Neuronal stem cell (in vitro differentiated cells): ENCODE results near the gene GSTT4.
"Not testable (repeated sequence)": the region's sequence is repeated elsewhere in the genome, so short reads cannot be mapped to it uniquely, and the experiment has no call there.

ENCODE experiments used
- DNase-seq: peaks from one replicate; pipeline ENCODE4 v3.0.0-alpha.2; 2013; ENCODE audit warnings: low spot score
- H2AFZ ChIP-seq: one replicate; pipeline ENCODE4 v1.6.1; 2013; ENCODE audit warnings: mild to moderate bottlenecking, low read length, inconsistent platforms
- H2AK5ac ChIP-seq: 2 replicates; pipeline ENCODE4 v1.6.1; 2013; ENCODE audit warnings: low read depth, mild to moderate bottlenecking, inconsistent platforms, low read length, moderate library complexity, mixed read lengths
- H2BK120ac ChIP-seq: 2 replicates; pipeline ENCODE4 v1.6.1; 2013; ENCODE audit warnings: low read depth, mild to moderate bottlenecking, inconsistent platforms, low read length, moderate library complexity, mixed read lengths
- H2BK12ac ChIP-seq: one replicate; pipeline ENCODE4 v1.6.1; 2013; ENCODE audit warnings: low read length, inconsistent platforms
- H2BK15ac ChIP-seq: 2 replicates; pipeline ENCODE4 v1.6.1; 2013; ENCODE audit warnings: mild to moderate bottlenecking, low read length, inconsistent platforms, mixed read lengths
- H2BK5ac ChIP-seq: one replicate; pipeline ENCODE4 v1.6.1; 2013; ENCODE audit warnings: inconsistent platforms, mild to moderate bottlenecking, low read length, moderate library complexity
- H3K14ac ChIP-seq: one replicate; pipeline ENCODE4 v1.6.1; 2013; ENCODE audit warnings: low read length, inconsistent platforms
- H3K18ac ChIP-seq: 2 replicates; pipeline ENCODE4 v1.6.1; 2013; ENCODE audit warnings: low read length, inconsistent platforms
- H3K23ac ChIP-seq: 2 replicates; pipeline ENCODE4 v1.6.1; 2013; ENCODE audit warnings: low read depth, mild to moderate bottlenecking, mixed read lengths, low read length, inconsistent platforms; ENCODE audit not compliant: poor library complexity
- H3K27ac ChIP-seq: replicated peaks from 3 replicates; pipeline ENCODE4 v1.5.1; 2013; ENCODE audit warnings: low read length, inconsistent platforms
- H3K27me3 ChIP-seq, 3 experiments: 2 replicates each; pipeline ENCODE4 v1.6.1; 2013; ENCODE audit warnings: low read length in 3 of 3, mild to moderate bottlenecking in 2 of 3, inconsistent platforms in 1 of 3, low read depth in 1 of 3, mixed read lengths in 1 of 3, moderate library complexity in 1 of 3; ENCODE audit not compliant: control insufficient read depth in 3 of 3, insufficient read depth in 3 of 3
- H3K36me3 ChIP-seq, 2 donors: replicated peaks in 1 of 2; 2 replicates each; pipeline ENCODE4 v1.6.1; 2013; ENCODE audit warnings: low read length in 2 of 2; ENCODE audit not compliant: control insufficient read depth in 2 of 2, insufficient read depth in 2 of 2
- H3K4ac ChIP-seq: 2 replicates; pipeline ENCODE4 v1.6.1; 2013; ENCODE audit warnings: inconsistent platforms, mild to moderate bottlenecking, low read length, moderate library complexity
- H3K4me1 ChIP-seq, 2 donors: 1 replicate in 1 of 2; 2 replicates in 1 of 2; pipeline ENCODE4 v1.6.1; 2013; ENCODE audit warnings: low read length in 2 of 2, low read depth in 1 of 2; ENCODE audit not compliant: control insufficient read depth in 2 of 2, insufficient read depth in 1 of 2
- H3K4me2 ChIP-seq: one replicate; pipeline ENCODE4 v1.6.1; 2013; ENCODE audit warnings: mild to moderate bottlenecking, low read length, inconsistent platforms; ENCODE audit not compliant: insufficient read depth, poor library complexity, severe bottlenecking
- H3K4me3 ChIP-seq, 2 donors: 2 replicates each; pipeline ENCODE4 v1.5.1; 2013; ENCODE audit warnings: low read length in 2 of 2, mild to moderate bottlenecking in 2 of 2, inconsistent platforms in 1 of 2, moderate library complexity in 1 of 2
- H3K79me1 ChIP-seq: one replicate; pipeline ENCODE4 v1.6.1; 2013; ENCODE audit warnings: low read depth, mild to moderate bottlenecking, inconsistent platforms, low read length, moderate library complexity
- H3K9ac ChIP-seq: one replicate; pipeline ENCODE4 v1.6.1; 2013; ENCODE audit warnings: mild to moderate bottlenecking, low read depth, low read length, inconsistent platforms; ENCODE audit not compliant: poor library complexity
- H3K9me3 ChIP-seq, 2 donors: replicated peaks in 1 of 2; 2 replicates each; pipeline versions ENCODE3 to v1.6.1; 2013; ENCODE audit warnings: low read length in 2 of 2, mild to moderate bottlenecking in 2 of 2, inconsistent platforms in 1 of 2, low read depth in 1 of 2, mixed read lengths in 1 of 2, moderate library complexity in 1 of 2; ENCODE audit not compliant: control insufficient read depth in 2 of 2, insufficient read depth in 1 of 2
- H4K8ac ChIP-seq: one replicate; pipeline ENCODE4 v1.6.1; 2013; ENCODE audit warnings: low read depth, mild to moderate bottlenecking, inconsistent platforms, low read length, moderate library complexity
- H4K91ac ChIP-seq: one replicate; pipeline ENCODE4 v1.6.1; 2013; ENCODE audit warnings: low read length, low read depth, mild to moderate bottlenecking, inconsistent platforms; ENCODE audit not compliant: poor library complexity
- WGBS, 2 donors: extraction: QIAGEN DNeasy Blood & Tissue Kit; methylation state at CpG; one replicate each; pipeline ENCODE4 v1.1.7; 2013; ENCODE audit warnings: missing lambda C conversion rate in 2 of 2, mixed read lengths in 1 of 2; ENCODE audit not compliant: insufficient read length in 2 of 2, insufficient replicate concordance in 1 of 2; ENCODE audit errors: extremely low coverage in 2 of 2; 5-methylcytosine and 5-hydroxymethylcytosine counted together

GSTT4 gene

GRCh38 chr22:23971927-23972326, 33.3 kb downstream of the GSTT4 start:
- H3K4me2 ChIP-seq, H2AK5ac ChIP-seq, H3K9ac ChIP-seq, H3K4ac ChIP-seq, H4K91ac ChIP-seq, H3K79me1 ChIP-seq, H3K18ac ChIP-seq, H2BK120ac ChIP-seq, H2BK12ac ChIP-seq, DNase-seq, H3K9me3 ChIP-seq, H3K4me1 ChIP-seq, H2BK15ac ChIP-seq, H2BK5ac ChIP-seq, H3K27me3 ChIP-seq, H3K27ac ChIP-seq, H3K14ac ChIP-seq, H2AFZ ChIP-seq, H4K8ac ChIP-seq: not testable (repeated sequence)
- WGBS, 2 donors = no CpG with 5 or more reads among the region's 3 CpGs
- Histone ChIP-seq H3K4me3 (peak overlapping the region in 1 of 2 donors; percentile 55), H3K23ac (peak overlapping the region; percentile 23), H3K36me3 (peaks cover 21 to 30% of the 10 kb centered on the region in 2 donors)

- Histone ChIP-seq H3K79me1 (peaks cover 8% of the 10 kb centered on the region), H3K27ac (no peak overlapping the region), H3K4me3 (no peak overlapping the region), H4K91ac (no peak overlapping the region), H3K9me3 (peaks cover 3 to 4% of the 10 kb centered on the region in 2 donors), H4K8ac (no peak overlapping the region), H3K18ac (no peak overlapping the region), H3K4me2 (no peak overlapping the region), H3K27me3 (no peaks in the 10 kb centered on the region), H3K36me3 (peaks cover 21 to 30% of the 10 kb centered on the region in 2 donors), H3K23ac (no peak overlapping the region), H3K9ac (no peak overlapping the region), H2BK12ac (no peak overlapping the region), H2AFZ (no peak overlapping the region), H2BK120ac (no peak overlapping the region), H3K4ac (no peak overlapping the region), H2AK5ac (no peak overlapping the region), H2BK15ac (no peak overlapping the region), H2BK5ac (no peak overlapping the region), H3K4me1 (no peaks in the 10 kb centered on the region), H3K14ac (no peak overlapping the region)
- no CpG with 5 or more reads among the region's 6 CpGs for WGBS, 2 donors
- no peak for DNase-seq
Observed at GRCh38 chr22:23970816-23971486, 34.3 kb downstream of the GSTT4 start.

GRCh38 chr22:23970201-23970641, 35.0 kb downstream of the GSTT4 start:
- peaks cover 8% of the 10 kb centered on the region for H3K79me1 ChIP-seq
- H2AK5ac ChIP-seq = no peak overlapping the region
- H3K36me3 ChIP-seq = peaks cover 21 to 30% of the 10 kb centered on the region in 2 donors
- H3K4me1 ChIP-seq = no peaks in the 10 kb centered on the region
- no peaks in the 10 kb centered on the region for H3K27me3 ChIP-seq
- H3K4me3 ChIP-seq = peak overlapping the region in 1 of 2 donors; percentile 44
- H3K18ac ChIP-seq = no peak overlapping the region
- peaks cover 3 to 4% of the 10 kb centered on the region in 2 donors for H3K9me3 ChIP-seq
- H2BK15ac ChIP-seq = no peak overlapping the region
- no peak for DNase-seq
- no peak overlapping the region for H4K91ac ChIP-seq
- 100% methylated on average over 1 to 5 of the region's 5 CpGs for WGBS, 2 donors
- H3K14ac ChIP-seq = no peak overlapping the region
- H3K4ac ChIP-seq = no peak overlapping the region
- H2BK12ac ChIP-seq = no peak overlapping the region
- H3K23ac ChIP-seq = no peak overlapping the region
- H2AFZ ChIP-seq = no peak overlapping the region
- H4K8ac ChIP-seq = no peak overlapping the region
- no peak overlapping the region for H2BK5ac ChIP-seq
- H3K4me2 ChIP-seq = no peak overlapping the region
- no peak overlapping the region for H3K9ac ChIP-seq
- H2BK120ac ChIP-seq = no peak overlapping the region
- H3K27ac ChIP-seq = no peak overlapping the region

- peaks cover 3 to 4% of the 10 kb centered on the region in 2 donors for H3K9me3 ChIP-seq
- H3K14ac ChIP-seq = no peak overlapping the region
- H2AK5ac ChIP-seq = no peak overlapping the region
- H4K8ac ChIP-seq = no peak overlapping the region
- no peak overlapping the region for H3K27ac ChIP-seq
- no peak overlapping the region for H4K91ac ChIP-seq
- H3K4me2 ChIP-seq = no peak overlapping the region
- H3K27me3 ChIP-seq = no peaks in the 10 kb centered on the region
- H2BK5ac ChIP-seq = no peak overlapping the region
- H3K4ac ChIP-seq = no peak overlapping the region
- H3K4me3 ChIP-seq = no peak overlapping the region
- H3K9ac ChIP-seq = no peak overlapping the region
- no peak overlapping the region for H2BK12ac ChIP-seq
- H3K18ac ChIP-seq = no peak overlapping the region
- no CpG with 5 or more reads among the region's 3 CpGs for WGBS, 2 donors
- H2AFZ ChIP-seq = no peak overlapping the region
- peaks cover 8% of the 10 kb centered on the region for H3K79me1 ChIP-seq
- DNase-seq = no peak
- H3K36me3 ChIP-seq = peaks cover 21 to 30% of the 10 kb centered on the region in 2 donors
- no peaks in the 10 kb centered on the region for H3K4me1 ChIP-seq
- H3K23ac ChIP-seq = no peak overlapping the region
- H2BK15ac ChIP-seq = no peak overlapping the region
- H2BK120ac ChIP-seq = no peak overlapping the region
Observed at GRCh38 chr22:23969071-23969470, 36.2 kb downstream of the GSTT4 start.
